ES-I3 (cell line): ENCODE data around the gene ENC1.
A peak's percentile ranks its signal among the peaks of the same experiment; 100 is the strongest.

ENCODE experiments used
- H3K36me3 ChIP-seq: 2 replicates; pipeline ENCODE4 v1.6.1; 2013; ENCODE audit warnings: mild to moderate bottlenecking, low read length, control low read depth, moderate library complexity; ENCODE audit not compliant: insufficient read depth
- H3K4me1 ChIP-seq: 2 replicates; pipeline ENCODE4 v1.6.1; 2013; ENCODE audit warnings: mild to moderate bottlenecking, control low read depth, low read length; ENCODE audit not compliant: insufficient read depth
- H3K9ac ChIP-seq: 2 replicates; pipeline ENCODE4 v1.6.1; 2013; ENCODE audit warnings: low read depth, mild to moderate bottlenecking, low read length, moderate library complexity
- H3K9me3 ChIP-seq: 2 replicates; pipeline ENCODE4 v1.6.1; 2013; ENCODE audit warnings: mild to moderate bottlenecking, low read length, moderate library complexity; ENCODE audit not compliant: control insufficient read depth, insufficient read depth

Gene ENC1

DNA sequence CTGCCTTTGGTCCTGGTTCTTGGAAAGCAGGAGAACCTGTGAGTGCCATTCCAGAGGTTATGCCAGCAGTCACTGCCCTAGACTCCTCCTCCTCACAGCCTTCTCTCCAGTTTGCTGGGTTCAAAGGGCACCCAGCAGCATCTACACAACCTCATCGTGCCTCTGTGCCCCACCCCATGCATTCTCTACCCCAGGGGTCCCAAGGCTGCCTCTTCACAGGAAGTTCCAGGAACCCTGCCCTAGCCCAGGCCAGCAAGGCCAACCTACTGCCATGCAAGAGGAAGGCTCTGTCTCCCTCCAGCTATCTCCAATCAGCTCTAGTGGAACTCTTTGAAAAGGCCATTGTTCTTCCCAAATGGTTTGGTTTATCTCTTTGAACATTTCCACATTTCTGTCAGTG is 21.2 kb downstream of the ENC1 start:
- Histone ChIP-seq H3K9me3 (no peaks in the 10 kb centered on the region; the same call in 1 of the 2 replicates), H3K9ac (no peak overlapping the region), H3K4me1 (peaks cover 22% of the 10 kb centered on the region)

GRCh38 chr5:74618106-74618505 is 22.4 kb downstream of the ENC1 start:
- Histone ChIP-seq H3K9ac (no peak overlapping the region), H3K9me3 (no peaks in the 10 kb centered on the region; the same call in 1 of the 2 replicates), H3K36me3 (no peaks in the 10 kb centered on the region)

More for the DNA sequence above, 21.2 kb downstream of the ENC1 start:
- no peaks in the 10 kb centered on the region for H3K36me3 ChIP-seq

GRCh38 chr5:74617202-74617601 is 23.3 kb downstream of the ENC1 start:
- Histone ChIP-seq H3K9ac (no peak overlapping the region), H3K36me3 (no peaks in the 10 kb centered on the region), H3K4me1 (peaks cover 17% of the 10 kb centered on the region), H3K9me3 (no peaks in the 10 kb centered on the region; the same call in 1 of the 2 replicates)

More at GRCh38 chr5:74618106-74618505, 22.4 kb downstream of the ENC1 start:
- peaks cover 20% of the 10 kb centered on the region for H3K4me1 ChIP-seq

- Histone ChIP-seq H3K4me1 (peaks cover 11% of the 10 kb centered on the region), H3K36me3 (no peaks in the 10 kb centered on the region), H3K9me3 (no peaks in the 10 kb centered on the region; the same call in 1 of the 2 replicates), H3K9ac (no peak overlapping the region)
These were observed 24.0 kb downstream of the ENC1 start for GRCh38 chr5:74616236-74617146.

GRCh38 chr5:74613283-74613682 is 27.2 kb downstream of the ENC1 start:
- Histone ChIP-seq H3K9me3 (no peaks in the 10 kb centered on the region), H3K9ac (no peak overlapping the region)

DNA sequence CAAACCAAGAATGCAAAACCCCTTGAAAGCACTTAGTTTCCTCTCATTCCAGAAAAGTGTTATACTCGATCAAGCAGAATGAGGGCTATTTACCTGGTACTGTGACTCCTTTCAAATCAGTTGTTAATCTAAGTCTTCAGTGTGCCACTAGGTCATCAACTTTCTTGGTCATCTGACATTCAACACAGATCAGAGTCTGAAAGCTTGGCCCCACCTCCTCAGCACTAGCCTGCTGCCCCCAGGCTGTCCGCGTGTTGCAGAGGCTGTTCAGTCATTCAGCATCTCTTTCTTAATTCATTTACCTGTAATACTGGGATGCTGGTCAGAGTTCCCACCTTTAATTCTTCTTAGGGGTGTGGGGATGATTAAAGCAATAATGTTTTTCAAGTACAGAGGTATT is 28.5 kb downstream of the ENC1 start:
- no peaks in the 10 kb centered on the region for H3K4me1 ChIP-seq
- no peaks in the 10 kb centered on the region for H3K36me3 ChIP-seq
- H3K9me3 ChIP-seq = no peaks in the 10 kb centered on the region
- no peak overlapping the region for H3K9ac ChIP-seq

More at GRCh38 chr5:74613283-74613682, 27.2 kb downstream of the ENC1 start:
- peaks cover 8% of the 10 kb centered on the region; the same call in 1 of the 2 replicates for H3K4me1 ChIP-seq
- no peaks in the 10 kb centered on the region for H3K36me3 ChIP-seq

DNA sequence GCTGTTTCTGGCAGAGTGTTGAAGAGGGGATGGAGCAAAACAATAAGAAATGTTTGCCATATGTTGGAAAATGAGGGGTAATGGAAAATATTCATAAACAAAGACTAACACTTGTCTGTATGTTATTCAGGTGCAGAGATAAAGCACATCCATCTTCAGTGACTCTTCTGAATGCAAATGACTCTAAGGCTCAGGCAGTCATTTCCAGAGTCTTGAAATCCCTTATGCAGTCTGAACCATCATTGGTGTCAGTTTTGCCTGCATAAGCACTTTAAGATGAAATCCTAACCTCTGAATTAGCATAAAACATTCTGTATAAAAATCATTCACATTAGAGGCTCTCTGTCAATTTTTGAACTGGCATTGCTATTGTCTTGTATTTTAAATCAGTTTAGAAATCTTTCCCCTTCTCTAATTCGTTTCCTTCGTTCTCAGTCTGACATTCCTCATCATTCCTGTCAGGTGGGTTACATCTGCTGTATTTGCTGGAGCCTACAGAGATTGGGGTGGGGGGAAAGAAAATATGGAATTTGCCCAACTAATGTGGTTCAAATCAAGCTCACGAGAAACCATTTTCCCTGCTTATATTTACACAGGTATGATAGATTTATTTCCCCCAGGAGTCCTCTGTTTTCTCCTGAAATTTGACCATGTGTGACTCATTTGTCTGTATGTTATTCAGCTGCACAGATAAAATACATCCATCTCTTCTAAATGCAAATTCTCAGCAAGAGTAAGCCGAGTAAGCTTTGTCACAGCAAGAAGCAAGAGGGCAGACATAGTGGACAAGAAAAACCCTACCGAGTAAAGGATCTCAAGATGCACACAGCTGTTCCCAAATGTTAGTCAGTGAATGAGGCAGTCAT is 31.6 kb downstream of the ENC1 start:
- Histone ChIP-seq H3K36me3 (no peaks in the 10 kb centered on the region), H3K9me3 (no peaks in the 10 kb centered on the region), H3K4me1 (no peaks in the 10 kb centered on the region), H3K9ac (no peak overlapping the region)

DNA sequence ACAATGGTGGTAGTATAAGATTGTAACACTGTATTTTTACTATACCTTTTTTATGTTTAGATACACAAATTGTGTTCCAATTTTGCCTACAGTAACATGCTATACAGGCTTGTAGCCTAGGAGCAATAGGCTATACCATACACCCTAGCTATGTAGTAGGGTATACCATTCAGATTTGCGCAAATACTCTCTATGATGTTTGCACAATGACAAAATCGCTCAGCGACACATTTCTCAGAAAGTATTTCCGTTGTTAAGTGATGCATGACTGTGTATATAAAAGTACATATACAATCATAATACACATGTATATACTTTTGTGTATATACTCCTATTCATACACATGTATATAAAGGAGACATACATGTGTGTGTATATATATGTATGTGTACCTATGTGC is 34.8 kb downstream of the ENC1 start:
- Histone ChIP-seq H3K9ac (no peak overlapping the region), H3K9me3 (no peaks in the 10 kb centered on the region), H3K4me1 (no peaks in the 10 kb centered on the region)

GRCh38 chr5:74603376-74603775 is 37.2 kb downstream of the ENC1 start:
- no peaks in the 10 kb centered on the region for H3K36me3 ChIP-seq
- no peaks in the 10 kb centered on the region for H3K4me1 ChIP-seq
- H3K9ac ChIP-seq = no peak overlapping the region
- no peaks in the 10 kb centered on the region for H3K9me3 ChIP-seq

More for the DNA sequence above, 34.8 kb downstream of the ENC1 start:
- H3K36me3 ChIP-seq = no peaks in the 10 kb centered on the region

DNA sequence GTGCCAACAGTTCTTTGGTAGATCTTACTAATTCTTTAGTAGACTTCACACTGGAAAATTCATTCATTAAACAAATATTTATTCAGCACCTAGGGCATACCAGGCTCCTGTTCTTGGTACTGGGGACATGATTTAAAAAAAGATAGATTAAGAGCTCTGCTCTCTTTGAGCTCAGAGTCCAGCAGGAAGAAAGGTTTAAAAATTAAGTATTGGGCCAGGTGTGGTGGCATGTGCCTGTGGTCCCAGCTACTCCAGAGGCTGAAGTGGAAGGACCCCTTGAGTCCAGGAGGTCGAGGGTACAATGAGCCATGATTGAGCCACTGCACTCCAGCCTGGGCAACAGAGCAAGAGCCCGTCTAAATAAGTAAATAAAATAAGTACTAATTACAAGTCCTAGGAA is 41.4 kb downstream of the ENC1 start:
- Histone ChIP-seq H3K9me3 (no peaks in the 10 kb centered on the region), H3K9ac (no peak overlapping the region), H3K36me3 (no peaks in the 10 kb centered on the region), H3K4me1 (peaks cover 16% of the 10 kb centered on the region)

GRCh38 chr5:74598731-74599130 is 41.8 kb downstream of the ENC1 start:
- Histone ChIP-seq H3K4me1 (peaks cover 16% of the 10 kb centered on the region), H3K36me3 (no peaks in the 10 kb centered on the region), H3K9ac (no peak overlapping the region), H3K9me3 (no peaks in the 10 kb centered on the region)

DNA sequence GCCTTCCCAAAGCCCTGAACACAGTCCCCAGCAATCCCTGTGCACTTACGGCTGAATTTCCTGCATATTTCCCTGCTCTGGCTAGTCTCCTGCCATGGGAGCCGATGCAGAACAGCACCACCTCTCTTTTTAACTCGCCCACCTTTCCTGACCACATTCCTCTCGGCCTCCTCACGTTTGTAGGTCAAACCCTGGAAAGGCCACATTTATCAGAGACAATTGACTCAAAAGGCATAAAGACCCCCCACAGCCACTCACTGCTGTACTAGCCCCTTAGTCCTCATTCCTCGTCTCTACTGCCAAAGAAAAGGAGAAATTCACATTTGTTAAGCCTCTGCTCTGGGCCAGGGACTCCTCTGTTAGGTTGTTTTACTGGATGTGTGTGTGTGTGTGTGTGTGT is 43.6 kb downstream of the ENC1 start:
- H3K4me1 ChIP-seq = peaks cover 16% of the 10 kb centered on the region
- 0 out of 2 replicates have a peak overlapping the region, but pooled peaks have one; percentile 15 for H3K9ac ChIP-seq
- no peaks in the 10 kb centered on the region for H3K9me3 ChIP-seq
- no peaks in the 10 kb centered on the region for H3K36me3 ChIP-seq

GRCh38 chr5:74595143-74595925 is 45.2 kb downstream of the ENC1 start:
- no peaks in the 10 kb centered on the region for H3K36me3 ChIP-seq
- H3K9me3 ChIP-seq = no peaks in the 10 kb centered on the region
- H3K4me1 ChIP-seq = peaks cover 19% of the 10 kb centered on the region
- no peak overlapping the region for H3K9ac ChIP-seq
